Measurements from ENCODE around the gene RAD51C. TPM values are rescaled to one million over a fixed set of nuclear protein-coding genes. Genes with fewer than 3 reads are reported as not detected.

The RAD51C gene
- total RNA-seq, 1 experiment from 2014 or later, result 15.2 TPM

DNA sequence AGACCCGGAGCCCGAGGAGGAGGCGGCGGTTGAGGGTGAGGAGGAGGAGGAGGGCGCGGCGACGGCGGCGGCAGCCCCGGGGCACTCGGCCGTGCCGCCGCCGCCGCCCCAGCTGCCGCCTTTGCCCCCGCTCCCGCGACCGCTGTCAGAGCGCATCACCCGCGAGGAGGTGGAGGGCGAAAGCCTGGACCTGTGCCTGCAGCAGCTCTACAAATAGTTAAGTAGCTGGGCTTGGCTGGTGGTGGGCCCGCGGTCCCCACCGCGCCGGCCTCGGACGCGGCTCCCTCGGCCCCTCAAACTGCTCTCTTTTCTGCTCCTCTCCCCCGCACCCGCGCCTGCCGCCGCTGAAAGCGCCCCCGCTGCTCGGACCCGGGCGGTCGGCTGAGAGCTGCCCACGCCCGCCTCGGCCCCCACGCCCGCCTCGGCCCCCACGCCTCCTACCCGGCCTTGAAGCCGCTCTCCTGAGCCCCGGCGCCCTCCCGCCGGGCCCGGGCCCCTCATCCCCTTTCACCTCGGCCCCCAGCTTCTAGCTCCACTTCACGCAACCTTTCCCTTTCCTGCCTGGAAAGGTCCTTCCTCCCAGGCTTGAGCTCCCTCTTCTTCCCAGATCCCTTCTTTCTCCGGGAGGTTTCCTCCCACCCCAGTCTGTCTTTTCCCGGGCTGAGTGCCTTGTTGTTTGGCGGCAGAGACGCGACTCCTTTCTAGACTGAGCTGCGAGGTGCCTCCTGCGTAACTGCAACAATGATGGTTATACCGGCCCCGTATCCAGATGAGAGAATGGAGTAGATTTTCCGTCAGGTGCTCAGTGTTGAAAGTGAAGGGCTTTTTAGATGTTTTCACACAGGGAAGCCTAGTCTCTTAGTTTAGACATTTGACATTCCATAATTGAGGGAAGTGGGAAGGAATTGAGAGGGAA, 64.1 kb downstream of the RAD51C start:
- POLR2A ChIA-PET, result no interaction called here
- H3K36me3 Mint-ChIP-seq, result no peaks in the 10 kb centered on the region
- peak; percentile 40 for DNase-seq (ENCODE audit: low spot score)
- H3K27me3 Mint-ChIP-seq (ENCODE audit: low read depth), result peaks cover 43% of the 10 kb centered on the region
- H3K9me3 Mint-ChIP-seq, result 0 out of 2 replicates have a peak, but pooled peaks cover 3% of the 10 kb centered on the region
- H3K4me3 Mint-ChIP-seq, result peak overlapping the region; percentile 99
- peaks cover 8% of the 10 kb centered on the region for H3K4me1 Mint-ChIP-seq
- no peak overlapping the region for H3K27ac Mint-ChIP-seq
- ATAC-seq, result peak; percentile 33
- CTCF ChIA-PET, result interaction anchor here (1.0 to 2.1 kb wide), 3 partner anchors 10 to 249 kb away, joined by 3 to 10 read pairs (median 5); no protein-coding TSS in a partner anchor
- TF ChIP-seq NR3C1 (CRISPR knock-in tag; conservative IDR thresholded peaks at IDR 0.05; ENCODE audit: low read depth) (no peak), JUN (CRISPR knock-in tag; IDR thresholded peaks at IDR 0.05) (no peak), KAT7 (CRISPR knock-in tag; IDR thresholded peaks at IDR 0.05; ENCODE audit: borderline replicate concordance) (0 out of 2 replicates have a peak, but pooled peaks have one; percentile 10)
- TF ChIP-seq, protein P1, sequence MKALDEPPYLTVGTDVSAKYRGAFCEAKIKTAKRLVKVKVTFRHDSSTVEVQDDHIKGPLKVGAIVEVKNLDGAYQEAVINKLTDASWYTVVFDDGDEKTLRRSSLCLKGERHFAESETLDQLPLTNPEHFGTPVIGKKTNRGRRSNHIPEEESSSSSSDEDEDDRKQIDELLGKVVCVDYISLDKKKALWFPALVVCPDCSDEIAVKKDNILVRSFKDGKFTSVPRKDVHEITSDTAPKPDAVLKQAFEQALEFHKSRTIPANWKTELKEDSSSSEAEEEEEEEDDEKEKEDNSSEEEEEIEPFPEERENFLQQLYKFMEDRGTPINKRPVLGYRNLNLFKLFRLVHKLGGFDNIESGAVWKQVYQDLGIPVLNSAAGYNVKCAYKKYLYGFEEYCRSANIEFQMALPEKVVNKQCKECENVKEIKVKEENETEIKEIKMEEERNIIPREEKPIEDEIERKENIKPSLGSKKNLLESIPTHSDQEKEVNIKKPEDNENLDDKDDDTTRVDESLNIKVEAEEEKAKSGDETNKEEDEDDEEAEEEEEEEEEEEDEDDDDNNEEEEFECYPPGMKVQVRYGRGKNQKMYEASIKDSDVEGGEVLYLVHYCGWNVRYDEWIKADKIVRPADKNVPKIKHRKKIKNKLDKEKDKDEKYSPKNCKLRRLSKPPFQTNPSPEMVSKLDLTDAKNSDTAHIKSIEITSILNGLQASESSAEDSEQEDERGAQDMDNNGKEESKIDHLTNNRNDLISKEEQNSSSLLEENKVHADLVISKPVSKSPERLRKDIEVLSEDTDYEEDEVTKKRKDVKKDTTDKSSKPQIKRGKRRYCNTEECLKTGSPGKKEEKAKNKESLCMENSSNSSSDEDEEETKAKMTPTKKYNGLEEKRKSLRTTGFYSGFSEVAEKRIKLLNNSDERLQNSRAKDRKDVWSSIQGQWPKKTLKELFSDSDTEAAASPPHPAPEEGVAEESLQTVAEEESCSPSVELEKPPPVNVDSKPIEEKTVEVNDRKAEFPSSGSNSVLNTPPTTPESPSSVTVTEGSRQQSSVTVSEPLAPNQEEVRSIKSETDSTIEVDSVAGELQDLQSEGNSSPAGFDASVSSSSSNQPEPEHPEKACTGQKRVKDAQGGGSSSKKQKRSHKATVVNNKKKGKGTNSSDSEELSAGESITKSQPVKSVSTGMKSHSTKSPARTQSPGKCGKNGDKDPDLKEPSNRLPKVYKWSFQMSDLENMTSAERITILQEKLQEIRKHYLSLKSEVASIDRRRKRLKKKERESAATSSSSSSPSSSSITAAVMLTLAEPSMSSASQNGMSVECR (CRISPR knock-in tag; IDR thresholded peaks at IDR 0.05; ENCODE audit: borderline replicate concordance), result no peak; the same call in 1 of the 2 replicates
- TF ChIP-seq, protein P2, sequence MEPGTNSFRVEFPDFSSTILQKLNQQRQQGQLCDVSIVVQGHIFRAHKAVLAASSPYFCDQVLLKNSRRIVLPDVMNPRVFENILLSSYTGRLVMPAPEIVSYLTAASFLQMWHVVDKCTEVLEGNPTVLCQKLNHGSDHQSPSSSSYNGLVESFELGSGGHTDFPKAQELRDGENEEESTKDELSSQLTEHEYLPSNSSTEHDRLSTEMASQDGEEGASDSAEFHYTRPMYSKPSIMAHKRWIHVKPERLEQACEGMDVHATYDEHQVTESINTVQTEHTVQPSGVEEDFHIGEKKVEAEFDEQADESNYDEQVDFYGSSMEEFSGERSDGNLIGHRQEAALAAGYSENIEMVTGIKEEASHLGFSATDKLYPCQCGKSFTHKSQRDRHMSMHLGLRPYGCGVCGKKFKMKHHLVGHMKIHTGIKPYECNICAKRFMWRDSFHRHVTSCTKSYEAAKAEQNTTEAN (CRISPR knock-in tag; IDR thresholded peaks at IDR 0.05), result no peak

DNA sequence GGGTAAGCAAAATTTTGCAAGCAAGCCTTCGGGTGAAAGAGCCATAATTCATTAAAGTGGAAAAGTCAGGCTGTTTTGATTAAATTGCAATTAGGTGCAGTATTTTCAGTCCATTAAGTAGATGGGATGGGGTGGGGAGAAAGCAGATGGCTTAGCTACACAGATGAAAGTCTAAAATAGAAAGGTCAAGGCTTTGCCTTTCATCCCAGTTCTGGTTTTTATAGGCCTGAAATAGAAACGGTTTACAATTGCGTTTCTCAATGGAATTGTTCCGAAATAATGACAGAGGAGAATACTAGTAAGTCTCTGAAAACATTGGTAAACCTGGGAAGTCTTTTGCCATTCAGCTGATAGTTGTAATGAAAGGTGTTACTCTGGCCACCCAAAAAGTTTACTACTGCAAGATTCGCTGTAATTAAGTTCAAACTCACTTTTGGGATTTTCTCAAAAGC, 64.8 kb downstream of the RAD51C start:
- Mint-ChIP-seq H3K27me3 (ENCODE audit: low read depth) (peaks cover 43% of the 10 kb centered on the region), H3K27ac (no peak overlapping the region), H3K36me3 (no peaks in the 10 kb centered on the region), H3K9me3 (no peaks in the 10 kb centered on the region), H3K4me3 (peak overlapping the region; percentile 99), H3K4me1 (peaks cover 8% of the 10 kb centered on the region)
- POLR2A ChIA-PET, result interaction anchor here (0.8 kb wide), 1 partner anchor 1089 kb away, joined by 3 read pairs; no protein-coding TSS in a partner anchor
- CTCF ChIA-PET, result interaction anchor here (1.4 kb wide), 1 partner anchor 9 kb away, joined by 3 read pairs; no protein-coding TSS in a partner anchor
- DNase-seq (ENCODE audit: low spot score) (no peak), ATAC-seq (no peak)
- TF ChIP-seq CBFB (CRISPR knock-in tag; IDR thresholded peaks at IDR 0.05; ENCODE audit: low read depth) (no peak), EMX1 (CRISPR knock-in tag; IDR thresholded peaks at IDR 0.05) (no peak), ATF1 (CRISPR knock-in tag; IDR thresholded peaks at IDR 0.05) (no peak), TCF7 (CRISPR knock-in tag; IDR thresholded peaks at IDR 0.05; ENCODE audit: low read depth) (no peak), GRHL2 (CRISPR knock-in tag; IDR thresholded peaks at IDR 0.05; ENCODE audit: insufficient replicate concordance, severe bottlenecking) (no peak), TP53 (CRISPR knock-in tag; IDR thresholded peaks at IDR 0.05) (no peak), SMAD3 (CRISPR knock-in tag; IDR thresholded peaks at IDR 0.05; ENCODE audit: borderline replicate concordance) (no peak), FOXK1 (CRISPR knock-in tag; IDR thresholded peaks at IDR 0.05) (no peak)
- TF ChIP-seq, protein P3, sequence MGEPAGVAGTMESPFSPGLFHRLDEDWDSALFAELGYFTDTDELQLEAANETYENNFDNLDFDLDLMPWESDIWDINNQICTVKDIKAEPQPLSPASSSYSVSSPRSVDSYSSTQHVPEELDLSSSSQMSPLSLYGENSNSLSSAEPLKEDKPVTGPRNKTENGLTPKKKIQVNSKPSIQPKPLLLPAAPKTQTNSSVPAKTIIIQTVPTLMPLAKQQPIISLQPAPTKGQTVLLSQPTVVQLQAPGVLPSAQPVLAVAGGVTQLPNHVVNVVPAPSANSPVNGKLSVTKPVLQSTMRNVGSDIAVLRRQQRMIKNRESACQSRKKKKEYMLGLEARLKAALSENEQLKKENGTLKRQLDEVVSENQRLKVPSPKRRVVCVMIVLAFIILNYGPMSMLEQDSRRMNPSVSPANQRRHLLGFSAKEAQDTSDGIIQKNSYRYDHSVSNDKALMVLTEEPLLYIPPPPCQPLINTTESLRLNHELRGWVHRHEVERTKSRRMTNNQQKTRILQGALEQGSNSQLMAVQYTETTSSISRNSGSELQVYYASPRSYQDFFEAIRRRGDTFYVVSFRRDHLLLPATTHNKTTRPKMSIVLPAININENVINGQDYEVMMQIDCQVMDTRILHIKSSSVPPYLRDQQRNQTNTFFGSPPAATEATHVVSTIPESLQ (CRISPR knock-in tag; IDR thresholded peaks at IDR 0.05), result no peak
- TF ChIP-seq, protein P4, sequence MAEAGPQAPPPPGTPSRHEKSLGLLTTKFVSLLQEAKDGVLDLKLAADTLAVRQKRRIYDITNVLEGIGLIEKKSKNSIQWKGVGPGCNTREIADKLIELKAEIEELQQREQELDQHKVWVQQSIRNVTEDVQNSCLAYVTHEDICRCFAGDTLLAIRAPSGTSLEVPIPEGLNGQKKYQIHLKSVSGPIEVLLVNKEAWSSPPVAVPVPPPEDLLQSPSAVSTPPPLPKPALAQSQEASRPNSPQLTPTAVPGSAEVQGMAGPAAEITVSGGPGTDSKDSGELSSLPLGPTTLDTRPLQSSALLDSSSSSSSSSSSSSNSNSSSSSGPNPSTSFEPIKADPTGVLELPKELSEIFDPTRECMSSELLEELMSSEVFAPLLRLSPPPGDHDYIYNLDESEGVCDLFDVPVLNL (CRISPR knock-in tag; IDR thresholded peaks at IDR 0.05; ENCODE audit: borderline replicate concordance, low read depth), result no peak
- TF ChIP-seq, protein P5, sequence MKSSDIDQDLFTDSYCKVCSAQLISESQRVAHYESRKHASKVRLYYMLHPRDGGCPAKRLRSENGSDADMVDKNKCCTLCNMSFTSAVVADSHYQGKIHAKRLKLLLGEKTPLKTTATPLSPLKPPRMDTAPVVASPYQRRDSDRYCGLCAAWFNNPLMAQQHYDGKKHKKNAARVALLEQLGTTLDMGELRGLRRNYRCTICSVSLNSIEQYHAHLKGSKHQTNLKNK (CRISPR knock-in tag; IDR thresholded peaks at IDR 0.05), result no peak
- TF ChIP-seq, protein P2 (CRISPR knock-in tag; IDR thresholded peaks at IDR 0.05), result no peak
- TF ChIP-seq, protein P1 (CRISPR knock-in tag; IDR thresholded peaks at IDR 0.05; ENCODE audit: borderline replicate concordance), result no peak
